HG02798 (cell line): Measurements from ENCODE around the gene UTP4.
"Not testable (repeated sequence)": the region's sequence is repeated elsewhere in the genome, so short reads cannot be mapped to it uniquely, and the experiment has no call there.

Experiments
- ATAC-seq: cut with Tn5 transposase; IDR thresholded peaks from one replicate; pipeline ENCODE4 v1.9.1; 2021; ENCODE audit warnings: mild to moderate bottlenecking; ENCODE audit not compliant: unreplicated experiment, poor library complexity

Gene UTP4

GRCh38 chr16:69109486-69110270, 22.8 kb upstream of the UTP4 start:
- ATAC-seq: no peak

GRCh38 chr16:69110406-69110805, 22.0 kb upstream of the UTP4 start:
- ATAC-seq: no peak

GRCh38 chr16:69111216-69111875, 21.1 kb upstream of the UTP4 start:
- ATAC-seq: no peak

GRCh38 chr16:69111876-69112230, 20.6 kb upstream of the UTP4 start:
- no peak for ATAC-seq

- ATAC-seq: peak; percentile 72
These were observed 19.9 kb upstream of the UTP4 start for GRCh38 chr16:69112285-69113129.

GRCh38 chr16:69113216-69113615, 19.2 kb upstream of the UTP4 start:
- ATAC-seq: no peak

GRCh38 chr16:69114346-69114975, 18.0 kb upstream of the UTP4 start:
- no peak for ATAC-seq

GRCh38 chr16:69114976-69115355, 17.5 kb upstream of the UTP4 start:
- ATAC-seq: no peak

GRCh38 chr16:69115361-69115760, 17.1 kb upstream of the UTP4 start:
- no peak for ATAC-seq

- no peak for ATAC-seq
These were observed 16.6 kb upstream of the UTP4 start for GRCh38 chr16:69115837-69116236.

GRCh38 chr16:69116256-69116875, 16.1 kb upstream of the UTP4 start:
- no peak for ATAC-seq

GRCh38 chr16:69116906-69117305, 15.5 kb upstream of the UTP4 start:
- no peak for ATAC-seq

GRCh38 chr16:69118468-69118867, 14.0 kb upstream of the UTP4 start:
- no peak for ATAC-seq

- no peak for ATAC-seq
These were observed 13.5 kb upstream of the UTP4 start for GRCh38 chr16:69118994-69119393.

GRCh38 chr16:69119536-69119935, 12.9 kb upstream of the UTP4 start:
- no peak for ATAC-seq

- ATAC-seq: no peak
These were observed 12.3 kb upstream of the UTP4 start for GRCh38 chr16:69120096-69120664.

GRCh38 chr16:69123910-69124309, 8.5 kb upstream of the UTP4 start:
- no peak for ATAC-seq

GRCh38 chr16:69124406-69124805, 8.0 kb upstream of the UTP4 start:
- not testable (repeated sequence) for ATAC-seq

GRCh38 chr16:69124961-69125360, 7.5 kb upstream of the UTP4 start:
- ATAC-seq: not testable (repeated sequence)

GRCh38 chr16:69126221-69126620, 6.2 kb upstream of the UTP4 start:
- ATAC-seq: no peak
